Neural cell (in vitro differentiated cells): ENCODE results near the gene ATP5F1A.

Experiments
- EP300 ChIP-seq: fragments of 450-650 bp; conservative IDR thresholded peaks from 2 replicates; pipeline ENCODE4 v1.6.1; 2014; ENCODE audit warnings: antibody characterized with exemption, mild to moderate bottlenecking, moderate library complexity; ENCODE audit not compliant: poor library complexity, severe bottlenecking
- TF ChIP-seq, protein P1 (sequence below): fragments of 450-650 bp; IDR thresholded peaks from 2 replicates; pipeline ENCODE4 v1.5.1; 2014; ENCODE audit warnings: antibody characterized with exemption, mild to moderate bottlenecking, moderate library complexity; ENCODE audit not compliant: poor library complexity, severe bottlenecking

- TF ChIP-seq, protein P1, sequence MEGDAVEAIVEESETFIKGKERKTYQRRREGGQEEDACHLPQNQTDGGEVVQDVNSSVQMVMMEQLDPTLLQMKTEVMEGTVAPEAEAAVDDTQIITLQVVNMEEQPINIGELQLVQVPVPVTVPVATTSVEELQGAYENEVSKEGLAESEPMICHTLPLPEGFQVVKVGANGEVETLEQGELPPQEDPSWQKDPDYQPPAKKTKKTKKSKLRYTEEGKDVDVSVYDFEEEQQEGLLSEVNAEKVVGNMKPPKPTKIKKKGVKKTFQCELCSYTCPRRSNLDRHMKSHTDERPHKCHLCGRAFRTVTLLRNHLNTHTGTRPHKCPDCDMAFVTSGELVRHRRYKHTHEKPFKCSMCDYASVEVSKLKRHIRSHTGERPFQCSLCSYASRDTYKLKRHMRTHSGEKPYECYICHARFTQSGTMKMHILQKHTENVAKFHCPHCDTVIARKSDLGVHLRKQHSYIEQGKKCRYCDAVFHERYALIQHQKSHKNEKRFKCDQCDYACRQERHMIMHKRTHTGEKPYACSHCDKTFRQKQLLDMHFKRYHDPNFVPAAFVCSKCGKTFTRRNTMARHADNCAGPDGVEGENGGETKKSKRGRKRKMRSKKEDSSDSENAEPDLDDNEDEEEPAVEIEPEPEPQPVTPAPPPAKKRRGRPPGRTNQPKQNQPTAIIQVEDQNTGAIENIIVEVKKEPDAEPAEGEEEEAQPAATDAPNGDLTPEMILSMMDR = no peak
- TF ChIP-seq EP300 = no peak
These were observed 57.4 kb downstream of the ATP5F1A start for GRCh38 chr18:46040747-46041104.
